Effector memory CD4-positive, alpha-beta T cell (primary cell): ENCODE results near the gene SLC4A4.

Experiments used
- DNase-seq, 3 donors: peaks; one replicate each; pipeline ENCODE4 v3.0.0-alpha.2; 2020
- H3K27ac ChIP-seq: 2 replicates; pipeline ENCODE4 v1.7.0; 2013; ENCODE audit warnings: mild to moderate bottlenecking, low read length, moderate library complexity; ENCODE audit not compliant: insufficient read depth, poor library complexity, severe bottlenecking
- H3K27me3 ChIP-seq: replicated peaks from 2 replicates; pipeline ENCODE4 v1.7.0; 2013; ENCODE audit warnings: mild to moderate bottlenecking, low read length; ENCODE audit not compliant: insufficient read depth, control insufficient read depth, poor library complexity, severe bottlenecking
- H3K36me3 ChIP-seq: 2 replicates; pipeline ENCODE4 v1.7.0; 2013; ENCODE audit warnings: mild to moderate bottlenecking, low read length, moderate library complexity; ENCODE audit not compliant: control insufficient read depth, insufficient read depth
- H3K4me1 ChIP-seq: 2 replicates; pipeline ENCODE4 v1.7.0; 2013; ENCODE audit warnings: low read length, mild to moderate bottlenecking; ENCODE audit not compliant: control insufficient read depth, insufficient read depth, poor library complexity, severe bottlenecking
- H3K4me3 ChIP-seq: 2 replicates; pipeline ENCODE4 v1.7.0; 2013; ENCODE audit warnings: low read length, low read depth, mild to moderate bottlenecking; ENCODE audit not compliant: insufficient read depth, poor library complexity, severe bottlenecking
- H3K9me3 ChIP-seq: 2 replicates; pipeline ENCODE4 v1.7.0; 2013; ENCODE audit warnings: mild to moderate bottlenecking, low read length, moderate library complexity; ENCODE audit not compliant: control insufficient read depth

SLC4A4 gene

DNA sequence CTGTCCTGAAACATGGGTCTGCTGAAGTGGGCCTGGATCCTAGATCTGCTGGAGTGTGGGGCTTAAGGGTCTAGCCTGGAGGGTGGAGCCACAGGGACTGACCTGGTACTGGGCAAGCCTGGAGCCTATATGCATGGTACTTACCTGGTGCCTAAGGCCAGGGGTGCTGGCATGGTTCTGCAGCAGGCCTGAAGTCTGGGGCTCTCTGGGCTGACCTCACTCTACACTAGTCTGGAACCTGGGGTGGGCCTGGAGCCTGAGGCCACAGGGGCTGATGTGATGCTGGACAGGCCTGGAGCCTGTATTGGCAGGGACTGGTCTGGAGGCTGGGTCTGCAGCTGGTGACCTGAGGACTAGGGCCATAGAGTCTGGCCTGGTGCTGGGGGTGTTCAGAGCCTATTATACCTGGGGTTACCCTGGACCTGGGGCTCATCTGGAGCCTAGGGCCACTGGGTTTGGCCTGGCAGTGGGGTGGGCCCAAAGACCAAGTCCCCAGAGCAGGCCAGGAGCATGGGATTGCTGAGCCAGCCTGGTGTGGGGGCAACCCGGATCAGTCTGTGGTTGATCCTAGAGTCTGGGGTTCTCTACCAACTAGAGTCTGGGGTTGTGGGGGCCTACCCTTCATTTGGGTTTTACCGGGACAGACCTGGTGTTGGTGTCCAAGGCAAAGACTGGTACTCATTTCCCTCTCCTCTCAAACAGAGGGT is 179.6 kb downstream of the SLC4A4 start:
- DNase-seq = no peak
- no peak overlapping the region for H3K27ac ChIP-seq
- no peaks in the 10 kb centered on the region for H3K36me3 ChIP-seq
- no peak overlapping the region for H3K4me3 ChIP-seq
- no peaks in the 10 kb centered on the region for H3K27me3 ChIP-seq
- no peaks in the 10 kb centered on the region for H3K4me1 ChIP-seq
- no peaks in the 10 kb centered on the region for H3K9me3 ChIP-seq

DNA sequence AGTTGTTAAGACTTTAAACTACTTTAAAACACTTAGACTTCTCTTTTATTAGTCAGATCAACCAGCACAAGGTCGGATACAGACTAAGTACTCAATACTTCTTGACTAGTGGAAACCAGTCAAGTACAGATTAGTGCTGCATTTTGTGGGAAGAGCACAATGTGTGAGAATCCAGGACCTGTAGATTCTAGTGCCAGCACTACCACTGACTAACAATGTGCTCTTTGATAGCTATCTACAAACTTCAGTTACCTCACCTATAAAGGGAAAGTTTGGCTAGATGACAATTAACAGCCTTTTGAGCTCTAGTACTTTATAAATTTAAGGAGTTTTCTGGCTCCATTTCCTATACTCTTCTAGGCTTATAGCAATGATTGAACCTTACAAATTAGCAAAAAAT is 181.5 kb downstream of the SLC4A4 start:
- Histone ChIP-seq H3K27me3 (no peaks in the 10 kb centered on the region), H3K4me1 (no peaks in the 10 kb centered on the region), H3K27ac (no peak overlapping the region), H3K36me3 (no peaks in the 10 kb centered on the region), H3K4me3 (no peak overlapping the region), H3K9me3 (no peaks in the 10 kb centered on the region)
- no peak for DNase-seq

DNA sequence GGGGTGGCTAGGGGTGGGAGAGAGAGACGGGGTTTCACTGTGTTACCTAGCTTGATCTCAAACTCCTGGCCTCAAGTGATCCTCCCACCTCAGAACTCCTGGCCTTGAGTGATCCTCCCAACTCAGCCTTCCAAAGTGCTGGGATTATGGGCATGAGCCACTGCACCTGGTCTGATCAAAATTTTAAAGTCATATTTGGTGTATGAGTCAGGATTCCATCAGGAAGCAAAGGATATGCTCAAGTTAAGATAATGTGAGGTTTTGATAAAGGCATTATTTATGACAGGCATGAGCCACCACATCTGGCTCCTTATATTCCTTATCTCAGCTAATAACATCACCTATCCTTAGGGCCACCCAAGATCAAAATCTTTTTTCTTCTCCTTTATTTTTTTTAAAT is 182.0 kb downstream of the SLC4A4 start:
- Histone ChIP-seq H3K9me3 (no peaks in the 10 kb centered on the region), H3K27ac (no peak overlapping the region), H3K36me3 (no peaks in the 10 kb centered on the region), H3K27me3 (no peaks in the 10 kb centered on the region), H3K4me3 (no peak overlapping the region), H3K4me1 (no peaks in the 10 kb centered on the region)
- DNase-seq = no peak

DNA sequence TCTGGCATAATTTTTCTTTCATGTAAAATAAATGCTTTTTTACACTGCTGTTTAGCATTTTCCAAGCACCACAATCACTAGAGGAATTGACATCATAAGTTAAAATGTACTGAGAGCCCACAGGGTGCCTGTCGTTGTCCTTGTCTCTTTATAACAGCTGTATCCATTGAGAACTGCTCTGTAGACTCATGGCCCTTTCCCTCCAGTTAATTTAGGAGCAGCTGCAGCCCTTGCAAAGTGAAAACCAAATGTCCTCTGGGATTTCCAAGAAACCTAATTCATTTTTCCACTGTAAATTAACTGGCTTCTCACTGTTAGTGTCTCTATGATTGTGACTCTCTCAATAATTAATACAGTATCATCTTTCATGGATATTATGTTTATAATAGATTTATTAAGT is 185.9 kb downstream of the SLC4A4 start:
- DNase-seq = no peak
- H3K27me3 ChIP-seq = no peaks in the 10 kb centered on the region
- no peaks in the 10 kb centered on the region for H3K36me3 ChIP-seq
- H3K4me3 ChIP-seq = no peak overlapping the region
- H3K27ac ChIP-seq = no peak overlapping the region
- H3K4me1 ChIP-seq = no peaks in the 10 kb centered on the region
- no peaks in the 10 kb centered on the region for H3K9me3 ChIP-seq

DNA sequence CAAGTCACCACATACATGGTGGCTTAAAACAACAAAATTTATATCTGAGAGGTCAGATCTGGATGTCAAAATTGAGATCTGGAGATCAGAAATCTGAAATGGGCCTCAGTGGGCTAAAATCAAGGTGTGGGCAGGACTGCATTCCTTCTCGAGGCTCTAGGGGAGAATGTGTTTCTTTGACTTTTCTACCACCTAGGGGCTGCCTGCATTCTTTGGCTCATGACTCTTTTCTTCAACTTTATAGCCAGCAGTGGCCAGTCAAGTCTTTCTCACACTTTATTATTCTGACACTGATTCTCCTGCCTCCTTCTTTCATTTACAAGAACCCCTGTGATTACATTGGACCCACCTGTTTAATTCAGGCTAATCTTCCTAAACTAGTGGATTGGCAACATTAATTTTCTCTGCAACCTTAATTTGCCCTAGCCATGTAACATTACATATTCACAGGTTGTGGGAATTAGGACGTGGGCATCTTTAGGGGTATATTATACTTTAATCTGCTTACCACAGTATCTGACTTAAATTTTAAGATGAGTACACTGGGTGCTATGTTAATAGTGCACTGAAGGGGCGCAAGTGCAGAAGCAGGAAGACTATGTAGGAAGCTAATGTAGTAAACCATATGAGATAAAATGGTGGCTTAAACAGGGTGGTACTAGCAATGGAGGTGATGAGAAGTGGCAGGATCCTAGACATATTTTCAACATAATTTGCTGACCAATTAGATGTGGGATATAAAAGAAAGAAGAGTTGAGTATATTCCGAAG is 188.0 kb downstream of the SLC4A4 start:
- DNase-seq = no peak
- Histone ChIP-seq H3K4me3 (no peak overlapping the region), H3K36me3 (no peaks in the 10 kb centered on the region), H3K9me3 (no peaks in the 10 kb centered on the region), H3K27ac (no peak overlapping the region), H3K4me1 (no peaks in the 10 kb centered on the region), H3K27me3 (no peaks in the 10 kb centered on the region)

DNA sequence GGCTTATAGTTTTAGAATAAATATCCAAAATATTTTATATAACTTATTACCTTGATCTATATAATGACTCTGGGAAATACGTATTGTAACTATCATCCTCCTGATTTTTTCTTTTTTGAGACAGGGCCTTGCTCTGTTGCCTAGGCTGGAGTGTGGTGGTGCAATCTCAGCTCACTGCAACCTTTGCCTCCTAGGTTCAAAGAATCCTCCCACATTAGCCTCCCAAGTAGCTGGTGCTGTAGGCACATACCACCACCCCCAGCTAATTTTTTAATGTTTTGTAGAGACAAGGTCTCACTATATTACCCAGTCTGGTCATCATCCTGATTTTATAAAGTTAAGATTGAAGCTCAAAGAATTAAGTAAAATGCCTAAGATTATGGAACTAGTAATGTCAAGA is 193.6 kb downstream of the SLC4A4 start:
- H3K4me1 ChIP-seq = no peaks in the 10 kb centered on the region
- no peak for DNase-seq
- H3K27ac ChIP-seq = no peak overlapping the region
- H3K4me3 ChIP-seq = no peak overlapping the region
- no peaks in the 10 kb centered on the region for H3K27me3 ChIP-seq
- no peaks in the 10 kb centered on the region for H3K36me3 ChIP-seq
- H3K9me3 ChIP-seq = no peaks in the 10 kb centered on the region

DNA sequence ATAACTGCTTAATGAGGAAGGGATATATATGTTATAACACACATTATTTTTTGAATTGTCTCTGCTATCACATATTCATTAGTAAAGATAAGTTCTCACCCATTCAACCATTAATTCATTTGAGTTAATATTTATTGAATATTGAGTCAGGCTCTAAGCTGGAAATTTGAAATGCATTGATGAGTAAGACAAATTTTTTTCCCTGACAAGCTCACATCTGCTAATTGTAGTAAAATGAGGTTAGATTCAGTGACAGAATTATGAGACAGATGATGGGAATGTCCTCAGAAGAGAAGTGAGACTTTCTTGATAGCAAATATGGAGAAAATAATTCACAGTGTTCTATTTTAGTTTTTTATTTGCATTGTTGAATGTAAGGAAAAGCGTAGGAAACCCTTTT is 194.3 kb downstream of the SLC4A4 start:
- Histone ChIP-seq H3K36me3 (no peaks in the 10 kb centered on the region), H3K27me3 (no peaks in the 10 kb centered on the region), H3K27ac (no peak overlapping the region), H3K9me3 (no peaks in the 10 kb centered on the region), H3K4me1 (no peaks in the 10 kb centered on the region), H3K4me3 (no peak overlapping the region)
- no peak for DNase-seq

DNA sequence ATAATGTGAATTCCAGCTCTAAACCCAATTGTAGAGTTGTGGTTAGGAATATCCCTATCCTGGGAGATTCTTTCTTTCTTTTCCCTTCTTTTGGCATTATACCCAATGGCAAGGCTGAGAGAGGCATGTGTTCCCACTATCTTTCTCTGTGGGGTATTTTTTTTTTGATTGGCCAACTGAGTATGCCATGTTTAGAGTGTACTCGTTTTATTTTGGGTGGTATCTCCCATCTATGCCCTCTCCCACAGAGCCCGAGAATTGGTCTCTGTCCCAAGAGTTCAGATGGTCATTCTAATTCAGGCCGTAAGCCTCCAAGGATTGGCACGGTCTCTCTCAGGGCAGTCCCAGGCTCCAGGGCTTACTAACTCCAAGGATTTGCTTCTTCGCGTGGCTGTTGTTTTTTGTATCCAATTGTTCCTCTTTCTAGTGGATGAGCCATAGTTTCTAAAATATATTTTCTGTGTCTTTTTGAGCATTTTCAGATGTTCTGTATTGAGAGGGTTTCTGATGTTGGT is 198.8 kb downstream of the SLC4A4 start:
- H3K4me1 ChIP-seq = no peaks in the 10 kb centered on the region
- H3K36me3 ChIP-seq = no peaks in the 10 kb centered on the region
- H3K4me3 ChIP-seq = no peak overlapping the region
- DNase-seq = no peak
- H3K9me3 ChIP-seq = no peaks in the 10 kb centered on the region
- no peak overlapping the region for H3K27ac ChIP-seq
- H3K27me3 ChIP-seq = no peaks in the 10 kb centered on the region

DNA sequence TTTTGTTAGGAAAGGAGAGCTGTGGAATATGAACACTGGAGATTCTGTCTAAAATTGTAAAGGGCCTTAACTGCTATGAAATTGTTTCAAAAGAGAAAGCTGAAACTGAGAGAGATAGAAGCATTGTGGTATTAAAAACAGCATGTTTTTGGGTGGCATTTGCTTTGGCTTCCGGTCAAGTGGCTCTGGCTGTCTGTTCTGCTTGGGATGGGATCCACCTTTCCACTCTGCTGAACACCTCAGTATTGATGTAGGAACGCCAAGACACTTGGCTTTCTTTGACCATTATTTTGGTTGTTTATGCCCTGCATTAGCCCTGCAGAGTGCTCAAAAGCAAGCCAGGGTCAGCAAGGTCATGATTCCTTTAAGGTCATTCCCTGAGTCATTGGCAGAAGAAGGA is 199.7 kb downstream of the SLC4A4 start:
- no peaks in the 10 kb centered on the region for H3K9me3 ChIP-seq
- H3K27me3 ChIP-seq = no peaks in the 10 kb centered on the region
- no peaks in the 10 kb centered on the region for H3K4me1 ChIP-seq
- no peak overlapping the region for H3K4me3 ChIP-seq
- H3K27ac ChIP-seq = no peak overlapping the region
- no peak for DNase-seq
- no peaks in the 10 kb centered on the region for H3K36me3 ChIP-seq

DNA sequence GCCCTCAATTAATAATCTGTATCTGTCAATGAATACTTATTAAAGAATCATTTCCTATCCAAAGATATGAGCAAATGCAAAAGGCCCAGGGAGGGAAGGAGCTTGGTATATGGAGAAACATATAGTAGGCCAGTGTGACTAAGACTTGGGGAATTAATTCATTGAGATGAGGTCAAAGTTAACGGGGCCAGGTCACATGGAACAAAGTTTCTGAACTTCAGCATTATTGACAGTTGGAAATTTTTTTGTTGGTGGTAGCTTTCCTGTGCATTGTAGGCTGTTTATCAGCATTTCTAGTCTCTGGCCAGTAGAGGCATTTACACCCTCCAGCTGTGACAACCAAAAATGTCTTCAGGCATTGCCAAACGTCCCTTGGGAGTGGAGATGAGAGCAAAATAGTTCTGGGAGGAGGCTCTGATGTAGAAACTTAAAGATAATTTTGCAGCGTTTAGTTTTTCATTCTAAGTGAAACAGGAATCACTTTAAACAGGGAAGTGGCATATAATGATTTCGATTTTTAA is 202.0 kb downstream of the SLC4A4 start:
- no peak for DNase-seq
- H3K36me3 ChIP-seq = no peaks in the 10 kb centered on the region
- H3K27me3 ChIP-seq = no peaks in the 10 kb centered on the region
- no peaks in the 10 kb centered on the region for H3K4me1 ChIP-seq
- no peaks in the 10 kb centered on the region for H3K9me3 ChIP-seq
- H3K27ac ChIP-seq = no peak overlapping the region
- H3K4me3 ChIP-seq = no peak overlapping the region
